Activated effector memory CD4-positive, alpha-beta T cell treated with anti-CD3 and anti-CD28 coated beads, Interleukin-2, amount 50 U/mL, for 16 hours (primary cell): Measurements from ENCODE around the gene RFC1.

ENCODE experiments used
- DNase-seq: peaks from one replicate; pipeline ENCODE4 v3.0.0-alpha.2; 2020

Gene RFC1

DNA sequence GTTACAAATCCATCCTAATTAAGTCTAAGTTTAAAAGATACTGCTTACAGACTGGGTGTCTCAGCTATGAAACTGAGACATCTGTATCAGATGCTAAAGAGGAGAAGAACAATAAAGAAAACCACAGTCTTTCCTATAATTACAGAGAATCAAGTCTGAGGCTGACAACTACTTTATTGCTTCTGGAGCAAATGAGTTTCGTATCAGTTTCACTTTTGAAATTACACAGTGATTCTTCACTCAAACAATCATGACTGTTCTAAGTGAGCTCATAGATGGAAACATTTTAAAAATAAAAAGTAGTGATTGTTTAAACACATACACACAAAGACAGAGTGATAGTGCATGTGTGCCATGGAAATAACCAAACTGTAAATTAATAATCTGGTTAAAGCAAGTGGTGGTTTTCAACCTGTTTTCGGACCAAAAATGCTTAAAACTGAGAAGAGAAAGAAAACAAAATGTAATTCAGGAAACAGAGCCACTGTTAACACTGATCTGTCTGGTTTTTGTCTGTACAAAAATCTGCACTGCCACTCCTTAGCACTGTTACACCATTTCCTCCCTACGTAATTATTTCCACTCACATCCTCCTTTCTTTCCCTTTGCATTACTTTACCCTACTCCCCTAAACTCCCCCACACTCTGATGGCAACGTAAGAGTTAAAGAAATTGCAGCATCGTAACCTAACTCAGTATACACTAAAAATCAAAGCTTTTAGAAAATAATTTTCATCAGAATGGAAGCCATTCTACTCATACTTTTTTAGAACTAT, 12.5 kb downstream of the RFC1 start:
- DNase-seq = no peak

GRCh38 chr4:39353149-39353477, 13.0 kb downstream of the RFC1 start:
- peak; percentile 78 for DNase-seq

DNA sequence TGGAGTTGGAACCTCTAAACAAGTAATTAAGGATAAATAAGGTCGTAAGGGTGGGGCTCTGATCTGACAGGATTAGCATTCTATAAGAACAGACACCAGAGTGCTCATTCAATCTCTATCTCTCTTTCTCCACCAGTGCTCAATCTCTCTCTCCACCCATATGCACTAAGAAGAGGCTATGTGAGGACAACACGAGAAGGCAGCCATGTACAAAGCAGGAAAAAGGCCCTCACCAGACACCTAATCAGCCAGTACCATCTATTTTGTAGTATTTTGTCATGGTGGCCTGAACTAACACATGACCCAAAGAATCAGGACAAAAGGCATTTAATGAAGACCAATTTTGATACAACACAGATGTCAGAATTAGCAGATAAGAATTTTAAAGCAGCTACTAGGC, 16.8 kb downstream of the RFC1 start:
- DNase-seq = no peak

GRCh38 chr4:39348371-39349315, 17.5 kb downstream of the RFC1 start:
- no peak for DNase-seq

DNA sequence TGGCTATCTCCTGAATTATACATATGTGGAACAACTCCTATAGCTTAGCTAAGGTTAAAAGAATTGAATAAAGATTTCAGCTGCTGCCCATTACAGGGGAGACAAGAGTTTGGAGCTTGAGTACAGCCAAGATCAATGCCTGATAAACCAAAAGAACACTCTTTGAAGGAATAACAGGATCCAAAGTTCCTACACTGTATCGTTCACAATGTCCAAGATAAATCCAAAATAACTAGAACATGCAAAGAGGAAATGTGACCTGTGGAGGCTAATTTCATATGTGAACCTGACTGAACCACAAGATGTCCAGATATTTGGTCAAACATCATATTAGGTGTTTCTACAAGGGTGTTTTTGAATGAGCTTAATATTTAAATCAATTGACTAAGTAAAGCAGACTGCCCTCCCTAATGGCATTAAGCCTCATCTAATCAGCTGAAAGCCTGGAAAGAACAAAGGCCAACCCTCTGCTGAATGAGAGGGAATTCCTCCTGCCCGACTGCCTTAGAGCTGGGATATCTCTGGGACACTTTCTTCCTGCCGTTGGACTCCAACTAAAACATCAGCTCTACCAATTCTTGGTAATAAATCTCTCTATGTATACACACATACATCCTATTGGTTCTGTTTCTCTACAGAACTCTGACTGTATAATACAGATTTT, 19.2 kb downstream of the RFC1 start:
- DNase-seq = no peak

GRCh38 chr4:39342731-39343130, 23.4 kb downstream of the RFC1 start:
- DNase-seq = no peak

GRCh38 chr4:39341075-39341725, 25.0 kb downstream of the RFC1 start:
- no peak for DNase-seq

DNA sequence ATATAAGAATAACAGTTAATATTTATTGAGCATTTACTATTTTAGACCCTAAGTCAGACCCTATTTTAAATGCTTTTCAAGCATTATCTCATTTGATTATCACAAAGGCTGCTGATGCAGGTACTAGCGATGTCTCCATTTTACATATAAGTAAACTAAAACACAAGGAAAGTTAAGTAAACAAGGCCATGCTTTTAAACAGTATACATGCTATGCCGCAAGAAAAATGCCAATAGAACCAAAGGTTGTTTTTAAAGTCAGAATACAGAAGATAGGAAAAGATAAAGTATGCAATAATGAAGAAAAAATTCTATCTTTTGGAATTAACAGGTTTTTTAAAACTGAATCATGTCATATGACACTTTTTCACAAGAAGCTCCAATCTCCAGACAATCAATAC, 26.2 kb downstream of the RFC1 start:
- DNase-seq = no peak

GRCh38 chr4:39337841-39338240, 28.3 kb downstream of the RFC1 start:
- no peak for DNase-seq

DNA sequence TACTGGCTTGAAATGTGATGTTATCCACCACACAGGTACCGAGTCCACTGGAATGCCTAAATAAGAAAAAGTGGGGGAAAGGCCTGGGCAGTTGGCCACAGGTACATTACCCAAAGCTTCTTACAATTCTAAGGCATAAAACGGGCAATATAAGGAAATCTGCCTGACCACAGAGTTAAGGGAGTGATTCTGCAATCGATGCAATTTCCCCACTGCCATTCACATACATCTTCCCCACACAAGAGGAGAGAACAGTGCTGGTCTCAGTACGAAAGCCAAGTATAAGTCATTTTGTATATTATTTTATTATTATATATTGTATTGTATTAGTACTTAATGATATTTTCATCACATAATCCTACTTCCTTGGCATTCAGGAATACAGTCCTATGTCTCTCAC, 30.6 kb downstream of the RFC1 start:
- DNase-seq = no peak

GRCh38 chr4:39331191-39331590, 35.0 kb downstream of the RFC1 start:
- DNase-seq = no peak

- no peak for DNase-seq
Measured at GRCh38 chr4:39330353-39330752, 35.8 kb downstream of the RFC1 start.

- DNase-seq = no peak
Measured at GRCh38 chr4:39326468-39326977, 39.6 kb downstream of the RFC1 start.

GRCh38 chr4:39324897-39325613, 41.1 kb downstream of the RFC1 start:
- DNase-seq = no peak

DNA sequence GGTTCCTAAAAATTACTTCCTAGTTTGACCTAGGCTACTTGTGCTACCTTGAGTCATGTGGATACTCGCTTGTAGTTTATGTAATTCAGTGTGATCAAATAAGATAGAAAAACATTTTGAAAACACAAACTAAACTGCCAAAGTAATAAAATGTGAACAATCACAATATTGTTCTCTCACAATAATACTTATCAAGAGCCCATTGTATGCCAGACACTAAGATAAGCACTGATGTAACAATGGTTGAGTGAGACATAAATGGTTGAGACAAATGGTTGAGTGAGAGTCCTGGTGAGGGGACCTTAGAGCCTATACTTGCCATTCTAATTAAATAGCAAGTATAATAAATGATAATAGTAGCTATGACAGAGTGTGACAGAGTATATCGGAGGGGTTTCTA, 41.7 kb downstream of the RFC1 start:
- DNase-seq = no peak

GRCh38 chr4:39323821-39324220, 42.3 kb downstream of the RFC1 start:
- no peak for DNase-seq

- no peak for DNase-seq
Measured at GRCh38 chr4:39320381-39321115, 45.6 kb downstream of the RFC1 start.

GRCh38 chr4:39319676-39320075, 46.5 kb downstream of the RFC1 start:
- DNase-seq = no peak

- no peak for DNase-seq
Measured at GRCh38 chr4:39312816-39313215, 53.3 kb downstream of the RFC1 start.

GRCh38 chr4:39308611-39309010, 57.6 kb downstream of the RFC1 start:
- DNase-seq = no peak

DNA sequence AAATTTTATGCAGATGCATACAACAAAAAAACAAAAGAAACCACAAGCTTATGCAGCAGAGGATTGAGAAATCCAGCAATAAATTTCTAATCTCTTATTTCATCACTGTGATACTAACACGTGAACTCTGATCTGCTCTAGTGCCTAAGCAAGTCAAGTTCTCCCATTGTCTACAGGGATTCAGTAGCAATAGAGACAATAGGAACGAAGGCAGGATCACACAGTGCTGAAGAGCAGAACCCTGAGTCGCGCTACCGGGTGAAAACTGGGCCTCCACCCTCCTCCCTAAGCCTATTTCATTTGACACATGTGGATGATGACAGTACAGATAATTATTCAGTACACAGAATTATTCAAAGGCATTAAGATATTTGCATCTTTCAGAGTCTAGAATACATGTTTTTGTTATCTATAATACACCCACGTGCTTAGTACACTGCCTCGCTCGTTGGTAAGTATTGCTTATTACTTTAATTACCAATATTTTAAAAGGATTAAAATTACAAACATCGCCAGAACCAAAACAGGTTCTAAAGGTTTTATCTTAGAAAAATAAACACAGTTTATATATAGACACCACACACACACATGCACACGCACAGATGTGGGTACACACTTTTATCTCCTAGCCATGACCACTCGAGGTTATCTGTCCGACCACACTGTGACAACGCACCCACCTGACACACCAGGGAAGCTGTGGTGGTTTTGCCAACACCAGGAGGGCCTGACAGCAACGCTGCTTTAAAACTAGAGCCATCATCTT, 60.1 kb downstream of the RFC1 start:
- no peak for DNase-seq
